ENCODE results near the gene SUCLG1.

The SUCLG1 gene

GRCh38 chr2:84393829-84394228 lies 65.3 kb downstream of the SUCLG1 start:
- TF ChIP-seq CTCF (IDR thresholded peaks at IDR 0.05) (no peak), ZFX (IDR thresholded peaks at IDR 0.05; ENCODE audit: borderline replicate concordance) (no peak)

DNA sequence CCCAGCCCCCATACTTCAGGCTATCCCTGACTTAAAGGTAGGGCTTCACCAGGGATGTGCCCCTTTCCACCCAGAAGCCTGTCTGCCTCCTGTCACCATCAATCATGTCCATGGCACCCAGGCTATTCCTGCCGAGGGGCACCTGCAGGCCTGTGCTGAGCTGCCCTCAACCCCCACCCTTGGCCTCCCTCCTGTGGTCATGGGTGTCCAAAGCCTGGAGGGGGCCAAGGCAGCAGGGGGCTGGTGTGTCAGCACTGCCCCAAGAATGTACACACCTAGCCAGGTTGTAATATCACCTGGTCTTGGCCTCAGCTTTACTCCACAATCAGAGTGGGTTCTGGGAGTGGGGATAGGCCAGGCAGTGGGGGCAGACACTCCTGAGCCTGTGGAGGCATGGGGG lies 69.3 kb downstream of the SUCLG1 start:
- no peak for TF ChIP-seq ZFX (IDR thresholded peaks at IDR 0.05; ENCODE audit: borderline replicate concordance)
- no peak for TF ChIP-seq CTCF (IDR thresholded peaks at IDR 0.05)
- H3K27ac ChIP-seq = no peak overlapping the region

More at GRCh38 chr2:84393829-84394228, 65.3 kb downstream of the SUCLG1 start:
- no peak overlapping the region for H3K27ac ChIP-seq

DNA sequence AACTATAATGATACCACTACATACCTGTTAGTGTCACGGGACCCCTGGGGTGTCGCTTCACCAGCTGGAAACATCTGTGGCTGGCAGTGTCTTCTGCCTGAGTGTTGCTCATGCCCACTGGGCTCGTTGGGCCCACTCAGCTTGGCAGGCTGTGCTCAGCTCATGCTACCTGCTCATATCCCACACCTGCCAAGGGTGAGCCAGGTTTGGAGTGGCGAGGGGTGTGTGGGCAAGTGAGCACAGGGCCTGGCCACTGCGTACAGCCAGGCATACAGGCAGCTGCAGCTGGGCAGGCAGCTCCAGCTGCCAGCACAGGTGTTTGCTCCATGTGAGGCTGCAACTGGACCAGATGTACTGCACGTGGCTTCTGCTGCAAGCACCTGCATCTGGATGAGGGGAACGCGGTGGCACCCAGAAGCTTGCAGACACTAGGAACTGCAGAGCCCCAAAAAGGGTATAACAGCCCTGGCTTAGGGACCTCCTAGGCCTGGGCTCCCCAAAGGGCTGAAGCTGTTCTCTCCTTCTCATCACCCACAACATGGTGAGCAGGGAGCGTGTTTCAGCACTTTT lies 70.1 kb downstream of the SUCLG1 start:
- TF ChIP-seq ZFX (IDR thresholded peaks at IDR 0.05; ENCODE audit: borderline replicate concordance) = no peak
- no peak for TF ChIP-seq CTCF (IDR thresholded peaks at IDR 0.05)
- H3K27ac ChIP-seq = no peak overlapping the region

- TF ChIP-seq CTCF (IDR thresholded peaks at IDR 0.05) (no peak), ZFX (IDR thresholded peaks at IDR 0.05; ENCODE audit: borderline replicate concordance) (no peak)
- no peak overlapping the region for H3K27ac ChIP-seq
These were observed 70.9 kb downstream of the SUCLG1 start for GRCh38 chr2:84388133-84388532.

GRCh38 chr2:84386336-84387040 lies 72.6 kb downstream of the SUCLG1 start:
- H3K27ac ChIP-seq = no peak overlapping the region
- no peak for TF ChIP-seq CTCF (IDR thresholded peaks at IDR 0.05)
- TF ChIP-seq ZFX (IDR thresholded peaks at IDR 0.05; ENCODE audit: borderline replicate concordance) = no peak

DNA sequence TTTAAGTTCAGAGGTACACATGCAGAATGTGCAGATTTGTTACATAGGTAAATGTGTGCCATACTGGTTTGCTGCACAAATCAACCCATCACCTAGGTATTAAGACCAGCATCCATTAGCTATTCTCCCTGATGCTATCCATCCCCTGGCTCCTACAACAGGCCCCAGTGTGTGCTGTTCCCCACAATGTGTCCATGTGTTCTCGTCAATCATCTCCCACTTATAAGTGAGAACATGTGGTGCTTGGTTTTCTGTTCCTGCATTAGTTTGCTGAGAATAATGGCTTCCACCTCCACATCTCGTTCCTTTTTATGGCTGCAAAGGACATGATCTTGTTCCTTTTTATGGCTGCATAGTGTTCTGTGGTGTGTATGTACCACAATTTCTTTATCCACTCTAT lies 75.8 kb downstream of the SUCLG1 start:
- TF ChIP-seq ZFX (IDR thresholded peaks at IDR 0.05; ENCODE audit: borderline replicate concordance) = no peak
- TF ChIP-seq CTCF (IDR thresholded peaks at IDR 0.05) = no peak
- H3K27ac ChIP-seq = no peak overlapping the region

GRCh38 chr2:84380875-84381274 lies 78.2 kb downstream of the SUCLG1 start:
- TF ChIP-seq CTCF (IDR thresholded peaks at IDR 0.05) (no peak), ZFX (IDR thresholded peaks at IDR 0.05; ENCODE audit: borderline replicate concordance) (no peak)
- no peak overlapping the region for H3K27ac ChIP-seq
